Choroid plexus epithelial cell (primary cell): ENCODE data around the gene SCRN2.
A peak's percentile ranks its signal among the peaks of the same experiment; 100 is the strongest.

Experiments
- DNase-seq: peaks from one replicate; pipeline ENCODE4 v3.0.0-alpha.2; 2010; ENCODE audit warnings: low read depth
- H3K4me3 ChIP-seq: 2 replicates; pipeline ENCODE4 v1.5.1; 2011; ENCODE audit warnings: low read depth, mild to moderate bottlenecking, control low read depth, low read length, moderate library complexity
- CTCF ChIP-seq: conservative IDR thresholded peaks from 2 replicates; pipeline ENCODE4 v1.5.1; 2011; ENCODE audit warnings: low read depth, mild to moderate bottlenecking, control low read depth, inconsistent platforms, low read length, moderate library complexity

The SCRN2 gene

GRCh38 chr17:47850692-47851573 is 9.9 kb upstream of the SCRN2 start, which contains the start of gene SP6:
TSS of gene SP6 (minus strand) at chr17:47851163. CDS start at chr17:47848429, 2,734 bp downstream.
- TF ChIP-seq CTCF = no peak
- H3K4me3 ChIP-seq = no peak within 1 kb of the TSS
- DNase-seq = peak; percentile 34

GRCh38 chr17:47850373-47850691 is 9.3 kb upstream of the SCRN2 start:
- DNase-seq = no peak
- TF ChIP-seq CTCF = no peak
- no peak overlapping the region for H3K4me3 ChIP-seq

- DNase-seq = no peak
- no peak for TF ChIP-seq CTCF
- H3K4me3 ChIP-seq = no peak overlapping the region
These were observed 7.1 kb upstream of the SCRN2 start for GRCh38 chr17:47848198-47848513.

- peak; percentile 45 for DNase-seq
- TF ChIP-seq CTCF = peak; percentile 51
- H3K4me3 ChIP-seq = no peak overlapping the region
These were observed 6.5 kb upstream of the SCRN2 start for GRCh38 chr17:47847341-47848197.

- H3K4me3 ChIP-seq = no peak overlapping the region
- no peak for DNase-seq
- TF ChIP-seq CTCF = no peak
These were observed 5.8 kb upstream of the SCRN2 start for GRCh38 chr17:47846716-47847340.

GRCh38 chr17:47845716-47846075 is 4.6 kb upstream of the SCRN2 start:
- TF ChIP-seq CTCF = no peak
- DNase-seq = no peak
- no peak overlapping the region for H3K4me3 ChIP-seq
